GM12878 (cell line): ENCODE results near the gene VPS45. TPM values are rescaled to one million over a fixed set of nuclear protein-coding genes. Genes with fewer than 3 reads are reported as not detected.
A peak's percentile ranks its signal among the peaks of the same experiment; 100 is the strongest.

ENCODE experiments used
- ATAC-seq: fragments of 200-7000 bp; cut with Tn5 transposase; 3 replicates; pipeline ENCODE4 v1.9.1; 2020; ENCODE audit warnings: mild to moderate bottlenecking, moderate library complexity
- BruUV-seq: library from RNA; stranded (reverse); fragments of 400-500 nt; replicated peaks from 2 replicates; lab custom pipeline; 2021; lab: Mats Ljungman, UMichigan
- CTCF ChIA-PET: fragments of 300-600 bp; sonication (Branson Sonifier 250); formaldehyde crosslinking; extraction: SDS; loops from one replicate; lab custom pipeline; 2021; ENCODE audit warnings: inconsistent platforms; lab: Yijun Ruan, JAX
- POLR2A ChIA-PET: fragments of 350-600 bp; formaldehyde crosslinking; extraction: SDS; loops from one replicate; lab custom pipeline; 2021; ENCODE audit warnings: inconsistent platforms; lab: Charles Lee
- RAD21 ChIA-PET: fragments of 300-600 bp; sonication (Branson Sonifier 250); formaldehyde crosslinking; loops from one replicate; lab custom pipeline; 2023; ENCODE audit warnings: antibody characterized with exemption; ENCODE audit not compliant: unreplicated experiment; lab: Charles Lee
- SMC1A ChIA-PET: fragments of 300-600 bp; sonication (Branson Sonifier 250); formaldehyde crosslinking; loops from one replicate; lab custom pipeline; 2023; ENCODE audit not compliant: unreplicated experiment, uncharacterized antibody; lab: Charles Lee
- DNase-seq: peaks from one replicate; pipeline ENCODE4 v3.0.0-alpha.2; 2011; ENCODE audit warnings: low read depth, low spot score
- FAIRE-seq: peaks from 3 replicates; lab custom pipeline; 2011; peaks lifted over from hg19 to GRCh38; lab: Jason Lieb, UNC
- H2AFZ ChIP-seq: 2 replicates; pipeline ENCODE4 v1.6.0; 2011; ENCODE audit warnings: low read depth, low read length, control low read depth; ENCODE audit not compliant: control insufficient read depth
- H3K27ac ChIP-seq: 2 replicates; pipeline ENCODE4 v1.5.1; 2011; ENCODE audit warnings: control low read depth; ENCODE audit not compliant: control insufficient read depth, insufficient read depth
- H3K27me3 ChIP-seq, 2 experiments: replicated peaks in 1 of 2; 2 replicates each; pipeline versions ENCODE4 v1.6.0 to v1.6.1; 2011; ENCODE audit warnings: low read length in 1 of 2; ENCODE audit not compliant: control insufficient read depth in 2 of 2, insufficient read depth in 2 of 2
- H3K36me3 ChIP-seq, 2 experiments: 2 replicates each; pipeline ENCODE4 v1.5.1; 2011; ENCODE audit warnings: low read length in 1 of 2; ENCODE audit not compliant: control insufficient read depth in 2 of 2, insufficient read depth in 2 of 2
- H3K4me1 ChIP-seq: 2 replicates; pipeline ENCODE4 v1.6.1; 2011; ENCODE audit warnings: mild to moderate bottlenecking, low read length, moderate library complexity, mixed read lengths; ENCODE audit not compliant: control insufficient read depth, insufficient read depth
- H3K4me2 ChIP-seq: 2 replicates; pipeline ENCODE4 v1.6.0; 2011; ENCODE audit warnings: control low read depth; ENCODE audit not compliant: control insufficient read depth, insufficient read depth
- H3K4me3 ChIP-seq: fragments of 200-600 bp; sonication (generic); 2 replicates; pipeline ENCODE4 v1.5.1; 2016
- H3K79me2 ChIP-seq: 2 replicates; pipeline ENCODE4 v1.6.0; 2011; ENCODE audit warnings: low read length; ENCODE audit not compliant: control insufficient read depth, insufficient read depth
- H3K9ac ChIP-seq: 2 replicates; pipeline ENCODE4 v1.8.0; 2011; ENCODE audit warnings: low read length, control low read depth, mixed read lengths; ENCODE audit not compliant: control insufficient read depth, insufficient read depth
- H3K9me3 ChIP-seq: replicated peaks from 3 replicates; pipeline ENCODE4 v1.5.1; 2011; ENCODE audit warnings: mild to moderate bottlenecking, low read length; ENCODE audit not compliant: control insufficient read depth, insufficient read depth
- H4K20me1 ChIP-seq: 2 replicates; pipeline ENCODE4 v1.6.0; 2011; ENCODE audit not compliant: control insufficient read depth, insufficient read depth
- CBFB ChIP-seq: IDR thresholded peaks from 2 replicates; pipeline ENCODE4 v1.6.1; 2016; ENCODE audit warnings: antibody characterized with exemption, low read depth
- CREB1 ChIP-seq: IDR thresholded peaks from 2 replicates; pipeline ENCODE4 v1.6.1; 2012; ENCODE audit warnings: low read depth, mild to moderate bottlenecking, inconsistent platforms
- FOXK2 ChIP-seq: fragments of 450-650 bp; IDR thresholded peaks from 2 replicates; pipeline ENCODE4 v1.6.1; 2017; ENCODE audit warnings: mild to moderate bottlenecking, moderate library complexity
- GATAD2B ChIP-seq: fragments of 450-650 bp; conservative IDR thresholded peaks from 2 replicates; pipeline ENCODE4 v1.6.1; 2017; ENCODE audit warnings: low read depth, mild to moderate bottlenecking, moderate library complexity
- IKZF2 ChIP-seq, 2 experiments: fragments of 450-650 bp; IDR thresholded peaks; 2 replicates each; pipeline ENCODE4 v1.6.1; 2017; ENCODE audit warnings: mild to moderate bottlenecking in 2 of 2, moderate library complexity in 2 of 2
- JUNB ChIP-seq: IDR thresholded peaks from 2 replicates; pipeline ENCODE4 v1.6.1; 2016; ENCODE audit warnings: antibody characterized with exemption, mild to moderate bottlenecking
- MEF2A ChIP-seq: IDR thresholded peaks from 2 replicates; pipeline ENCODE4 v1.6.1; 2011; ENCODE audit warnings: low read depth, mild to moderate bottlenecking, low read length, moderate library complexity; ENCODE audit not compliant: insufficient read depth
- NFIC ChIP-seq: IDR thresholded peaks from 2 replicates; pipeline ENCODE4 v1.6.1; 2012; ENCODE audit warnings: low read depth, mild to moderate bottlenecking, inconsistent platforms, low read length, moderate library complexity
- PML ChIP-seq: IDR thresholded peaks from 2 replicates; pipeline ENCODE4 v1.6.1; 2012; ENCODE audit warnings: low read length, inconsistent platforms
- POLR2A ChIP-seq: IDR thresholded peaks from 2 replicates; pipeline ENCODE4 v1.6.1; 2011; ENCODE audit warnings: low read depth, mild to moderate bottlenecking, low read length
- POU2F2 ChIP-seq: IDR thresholded peaks from 3 replicates; pipeline ENCODE4 v1.6.1; 2011; ENCODE audit warnings: low read depth, mild to moderate bottlenecking, low read length, borderline replicate concordance
- SMAD1 ChIP-seq: fragments of 450-650 bp; IDR thresholded peaks from 2 replicates; pipeline ENCODE4 v1.6.1; 2018; ENCODE audit warnings: mild to moderate bottlenecking, low read depth; ENCODE audit not compliant: partially characterized antibody
- SMAD5 ChIP-seq: IDR thresholded peaks from 2 replicates; pipeline ENCODE4 v1.6.1; 2016; ENCODE audit warnings: antibody characterized with exemption, low read depth
- SPI1 ChIP-seq: IDR thresholded peaks from 2 replicates; pipeline ENCODE4 v1.6.1; 2011; ENCODE audit warnings: low read depth, mild to moderate bottlenecking, low read length, moderate library complexity, borderline replicate concordance; ENCODE audit not compliant: insufficient read depth
- SRF ChIP-seq, 2 experiments: IDR thresholded peaks; 2 replicates each; pipeline ENCODE4 v1.6.1; 2011; ENCODE audit warnings: low read depth in 2 of 2, low read length in 2 of 2, mild to moderate bottlenecking in 1 of 2, moderate library complexity in 1 of 2
- SUZ12 ChIP-seq: fragments of 200-600 bp; sonication (generic); IDR thresholded peaks from one replicate; pipeline ENCODE4 v1.6.1; 2018; ENCODE audit warnings: antibody characterized with exemption, mild to moderate bottlenecking; ENCODE audit not compliant: unreplicated experiment
- TBL1XR1 ChIP-seq: IDR thresholded peaks from 2 replicates; pipeline ENCODE4 v1.6.1; 2012; ENCODE audit warnings: low read depth, low read length, improper control_type of control experiment
- ZNF207 ChIP-seq: fragments of 450-650 bp; IDR thresholded peaks from 2 replicates; pipeline ENCODE4 v1.6.1; 2014; ENCODE audit warnings: antibody characterized with exemption, mild to moderate bottlenecking, borderline replicate concordance
- ZNF622 ChIP-seq: fragments of 450-650 bp; IDR thresholded peaks from 2 replicates; pipeline ENCODE4 v1.6.1; 2017; ENCODE audit warnings: mild to moderate bottlenecking, inconsistent platforms
- WGBS: methylation state at CpG from one replicate; pipeline ENCODE4 v1.1.6; 2016; ENCODE audit warnings: low lambda C conversion rate; ENCODE audit not compliant: insufficient replicate concordance, insufficient coverage; ENCODE audit errors: missing lambda C conversion rate; 5-methylcytosine and 5-hydroxymethylcytosine counted together
- in situ Hi-C: fragments of 300-500 bp; cut with MboI; formaldehyde crosslinking; loops from 9 replicates; pipeline ENCODE4 v1.14.3; 2018; ENCODE audit warnings: mixed read lengths
- intact Hi-C: fragments of 100-400 bp; cut with micrococcal nuclease; formaldehyde crosslinking; loops from one replicate; pipeline ENCODE4 v1.14.2; 2022; ENCODE audit not compliant: unreplicated experiment
- polyA plus RNA-seq, 11 experiments: library from polyadenylated mRNA; depleted of rRNA in 4 of 11; unstranded in 6 of 11; stranded (reverse) in 5 of 11; fragments of >200 nt; fragmentation: Nextera tagmentation in 4 of 11; fragmentation: Illumina TruSeq in 1 of 11; extraction: Ambion mirVana in 4 of 11; extraction: Trizol in 1 of 11; gene quantifications; 1 replicate in 1 of 11; 2 replicates in 10 of 11; pipeline versions ENCODE4 v1.2.1 to v1.2.3, GENCODE V29; 2011 to 2016; ENCODE audit warnings: inconsistent platforms in 2 of 11, missing spikeins in 2 of 11, low read depth in 1 of 11
- total RNA-seq, 4 experiments: library from RNA; depleted of rRNA in 3 of 4; stranded (reverse); fragments of >200 nt in 3 of 4; fragmentation: Illumina TruSeq in 1 of 4; extraction: Trizol in 1 of 4; gene quantifications; 2 replicates each; pipeline versions ENCODE4 v1.2.1 to v1.2.3, GENCODE V29; 2013 to 2021
- TF ChIP-seq, protein P1 (sequence below): fragments of 450-650 bp; IDR thresholded peaks from 2 replicates; pipeline ENCODE4 v1.6.1; 2016; ENCODE audit warnings: mild to moderate bottlenecking
- TF ChIP-seq, protein P2 (sequence below): IDR thresholded peaks from 2 replicates; pipeline ENCODE4 v1.6.1; 2012; ENCODE audit warnings: low read depth, low read length, improper control_type of control experiment
- TF ChIP-seq, protein P3 (sequence below): IDR thresholded peaks from 2 replicates; pipeline ENCODE4 v1.6.1; 2012; ENCODE audit warnings: low read depth, low read length, improper control_type of control experiment

The VPS45 gene
- total and polyA plus RNA-seq, 10 of the 15 experiments (the other 5 are each of a cell fraction or from before 2014, with no cell fraction given) = 24.4 to 48.7 (median 34.5) TPM

DNA sequence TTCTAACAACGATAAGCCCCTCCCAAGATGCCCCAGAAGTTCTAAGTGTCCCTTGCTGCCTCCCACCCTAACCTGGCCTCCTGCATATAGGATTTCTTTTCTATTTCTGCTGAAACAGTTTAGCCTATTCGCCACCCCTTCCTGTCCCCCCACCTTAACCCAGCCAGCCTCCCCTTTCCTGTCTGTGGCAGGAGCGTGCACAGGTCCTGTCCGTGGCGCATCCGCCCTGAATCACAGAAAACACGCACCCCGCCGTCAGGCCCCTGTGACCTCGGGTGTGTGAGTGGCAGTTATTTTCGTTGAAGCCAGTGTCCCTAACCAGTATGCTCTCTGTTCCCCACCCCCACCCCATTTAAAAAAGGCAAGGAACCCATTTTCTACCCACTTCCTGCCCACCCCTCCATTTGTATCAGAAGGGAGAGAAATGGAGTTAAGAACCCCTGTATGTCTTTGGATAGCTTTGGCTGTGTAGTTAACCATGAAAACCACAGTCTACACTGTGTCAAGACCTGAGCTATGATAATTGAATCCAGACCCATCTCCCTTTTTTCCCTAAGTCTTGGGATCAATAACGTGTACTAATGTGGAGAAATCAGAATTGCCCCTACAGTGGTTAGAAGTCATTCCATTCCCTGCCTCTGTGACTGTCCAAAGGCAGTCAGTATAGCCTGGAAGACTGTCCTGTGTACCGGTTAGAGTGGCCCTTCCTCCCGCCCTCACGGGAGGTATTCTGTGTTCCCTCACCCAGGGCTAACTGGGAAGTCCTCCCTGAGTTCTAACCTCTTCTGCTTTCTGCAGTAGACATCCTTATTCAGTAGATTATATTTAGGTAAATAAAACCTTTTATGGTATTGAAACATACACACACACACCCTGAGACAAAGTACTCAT lies 84.0 kb downstream of the VPS45 start:
- DNase-seq (no peak), ATAC-seq (peak; percentile 68), FAIRE-seq (peak; percentile 86)
- Histone ChIP-seq H3K36me3 (peaks cover 10 to 24% of the 10 kb centered on the region in 2 experiments), H3K9me3 (no peaks in the 10 kb centered on the region), H3K4me2 (peak overlapping the region; percentile 75), H3K27ac (peak overlapping the region; percentile 99), H2AFZ (no peak overlapping the region), H3K9ac (peak overlapping the region; percentile 100), H3K4me3 (peak overlapping the region; percentile 100), H3K4me1 (peaks cover 23% of the 10 kb centered on the region), H3K79me2 (peaks cover 74% of the 10 kb centered on the region), H4K20me1 (no peaks in the 10 kb centered on the region), H3K27me3 (no peaks in the 10 kb centered on the region)
- RAD21 ChIA-PET = interaction anchor here (0.9 to 6.1 kb wide), 5 partner anchors 11 to 78 kb away, joined by 3 to 65 read pairs (median 4); no protein-coding TSS in a partner anchor
- POLR2A ChIA-PET = interaction anchor here (0.6 to 5.6 kb wide), 6 partner anchors 9 to 141 kb away, joined by 3 to 120 read pairs (median 5); partner anchors contain the start of genes ANP32E, OTUD7B and VPS45
- in situ Hi-C loops = no loop called here
- CTCF ChIA-PET = interaction anchor here (1.0 to 6.1 kb wide), 5 partner anchors 11 to 84 kb away, joined by 3 to 78 read pairs (median 5); partner anchors contain the start of gene VPS45
- BruUV-seq = TSS peak; percentile 49
- SMC1A ChIA-PET = interaction anchor here (1.0 to 5.6 kb wide), 5 partner anchors 10 to 78 kb away, joined by 3 to 73 read pairs (median 6); no protein-coding TSS in a partner anchor
- under 1% methylated on average over 15 of the region's 15 CpGs for WGBS
- intact Hi-C loops = loop anchor here (1.0 kb wide), 1 partner anchor 9 kb away; no protein-coding TSS in a partner anchor
- TF ChIP-seq ZNF622 (no peak), SUZ12 (no peak), SPI1 (no peak), CBFB (0 out of 2 replicates have a peak, but pooled peaks have one; percentile 48), FOXK2 (no peak), NFIC (no peak), ZNF207 (no peak), TBL1XR1 (no peak), CREB1 (peak; percentile 19; the same call in 1 of the 2 replicates), POLR2A (peak; percentile 84), PML (peak; percentile 76), SRF (IDR thresholded peaks at IDR 0.05; ENCODE audit: low read depth in 2 of 2, low read length in 2 of 2) (0 out of 4 replicates have a peak, but pooled peaks of 1 of the 2 experiments have one; percentile 6), GATAD2B (no peak), POU2F2 (peak; percentile 77; the same call in 2 of the 3 replicates), SMAD1 (peak; percentile 40), JUNB (no peak), MEF2A (no peak), SMAD5 (peak; percentile 80), IKZF2 (IDR thresholded peaks at IDR 0.05) (peak; percentile 10 to 62; a peak in 3 of 4 replicates)
- TF ChIP-seq, protein P1, sequence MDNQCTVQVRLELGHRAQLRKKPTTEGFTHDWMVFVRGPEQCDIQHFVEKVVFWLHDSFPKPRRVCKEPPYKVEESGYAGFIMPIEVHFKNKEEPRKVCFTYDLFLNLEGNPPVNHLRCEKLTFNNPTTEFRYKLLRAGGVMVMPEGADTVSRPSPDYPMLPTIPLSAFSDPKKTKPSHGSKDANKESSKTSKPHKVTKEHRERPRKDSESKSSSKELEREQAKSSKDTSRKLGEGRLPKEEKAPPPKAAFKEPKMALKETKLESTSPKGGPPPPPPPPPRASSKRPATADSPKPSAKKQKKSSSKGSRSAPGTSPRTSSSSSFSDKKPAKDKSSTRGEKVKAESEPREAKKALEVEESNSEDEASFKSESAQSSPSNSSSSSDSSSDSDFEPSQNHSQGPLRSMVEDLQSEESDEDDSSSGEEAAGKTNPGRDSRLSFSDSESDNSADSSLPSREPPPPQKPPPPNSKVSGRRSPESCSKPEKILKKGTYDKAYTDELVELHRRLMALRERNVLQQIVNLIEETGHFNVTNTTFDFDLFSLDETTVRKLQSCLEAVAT = peak; percentile 85
- TF ChIP-seq, protein P2, sequence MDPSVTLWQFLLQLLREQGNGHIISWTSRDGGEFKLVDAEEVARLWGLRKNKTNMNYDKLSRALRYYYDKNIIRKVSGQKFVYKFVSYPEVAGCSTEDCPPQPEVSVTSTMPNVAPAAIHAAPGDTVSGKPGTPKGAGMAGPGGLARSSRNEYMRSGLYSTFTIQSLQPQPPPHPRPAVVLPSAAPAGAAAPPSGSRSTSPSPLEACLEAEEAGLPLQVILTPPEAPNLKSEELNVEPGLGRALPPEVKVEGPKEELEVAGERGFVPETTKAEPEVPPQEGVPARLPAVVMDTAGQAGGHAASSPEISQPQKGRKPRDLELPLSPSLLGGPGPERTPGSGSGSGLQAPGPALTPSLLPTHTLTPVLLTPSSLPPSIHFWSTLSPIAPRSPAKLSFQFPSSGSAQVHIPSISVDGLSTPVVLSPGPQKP = no peak; the same call in 1 of the 2 replicates
- TF ChIP-seq, protein P3, sequence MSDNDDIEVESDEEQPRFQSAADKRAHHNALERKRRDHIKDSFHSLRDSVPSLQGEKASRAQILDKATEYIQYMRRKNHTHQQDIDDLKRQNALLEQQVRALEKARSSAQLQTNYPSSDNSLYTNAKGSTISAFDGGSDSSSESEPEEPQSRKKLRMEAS = peak; percentile 39; the same call in 1 of the 2 replicates
